Kidney (tissue), 14 donors: ENCODE results near the gene ADAMTS17. TPM values are rescaled to one million over a fixed set of nuclear protein-coding genes. Genes with fewer than 3 reads are reported as not detected.

ENCODE experiments used
- DNase-seq, 5 donors: peaks; one replicate each; pipeline ENCODE4 v3.0.0-alpha.2; 2013 to 2020
- FAIRE-seq: peaks from 2 replicates; lab custom pipeline; 2012; peaks lifted over from hg19 to GRCh38; lab: Jason Lieb, UNC
- H3K27ac ChIP-seq, 2 donors: one replicate each; pipeline ENCODE4 v1.7.0; 2013; ENCODE audit warnings: low read depth in 2 of 2, low read length in 2 of 2, inconsistent platforms in 1 of 2
- H3K27me3 ChIP-seq: one replicate; pipeline ENCODE4 v1.7.1; 2013; ENCODE audit warnings: low read length, inconsistent platforms; ENCODE audit not compliant: control insufficient read depth, insufficient read depth
- H3K36me3 ChIP-seq, 3 donors: one replicate each; pipeline versions ENCODE4 v1.7.0 to v1.7.1; 2013; ENCODE audit warnings: low read length in 3 of 3, control low read depth in 1 of 3, inconsistent platforms in 1 of 3; ENCODE audit not compliant: insufficient read depth in 3 of 3, control insufficient read depth in 2 of 3
- H3K4me1 ChIP-seq, 3 donors: one replicate each; pipeline versions ENCODE4 v1.7.0 to v1.7.1; 2013; ENCODE audit warnings: low read length in 3 of 3, inconsistent platforms in 1 of 3, low read depth in 1 of 3; ENCODE audit not compliant: control insufficient read depth in 2 of 3, insufficient read depth in 2 of 3
- H3K4me3 ChIP-seq, 3 donors: one replicate each; pipeline versions ENCODE4 v1.7.0 to v1.8.1; 2013; ENCODE audit warnings: low read length in 3 of 3, control low read depth in 1 of 3, inconsistent platforms in 1 of 3
- H3K9ac ChIP-seq, 3 donors: one replicate each; pipeline versions ENCODE4 v1.7.0 to v1.7.1; 2013; ENCODE audit warnings: low read length in 3 of 3, control low read depth in 1 of 3, inconsistent platforms in 1 of 3
- H3K9me3 ChIP-seq, 3 donors: one replicate each; pipeline versions ENCODE4 v1.7.0 to v1.7.1; 2013; ENCODE audit warnings: low read length in 3 of 3, control low read depth in 1 of 3, inconsistent platforms in 1 of 3; ENCODE audit not compliant: control insufficient read depth in 2 of 3, insufficient read depth in 1 of 3
- CTCF ChIP-seq: IDR thresholded peaks from 3 replicates; pipeline ENCODE4 v1.5.1; 2012; ENCODE audit warnings: mild to moderate bottlenecking, moderate library complexity, borderline replicate concordance; ENCODE audit not compliant: insufficient read depth; ENCODE audit errors: extremely low read depth
- intact Hi-C: fragments of 100-400 bp; cut with DNase I; formaldehyde crosslinking; loops from one replicate; pipeline ENCODE4 v1.11.1; 2022
- polyA plus RNA-seq: library from polyadenylated mRNA; stranded (reverse); fragments of 350-450 nt; fragmentation: Illumina TruSeq; extraction: RNeasy Lipid Tissue Mini Kit (QIAGEN cat#74804); gene quantifications from one replicate; pipeline ENCODE4 v1.2.3, GENCODE V29; 2014; ENCODE audit warnings: low read depth, low replicate concordance; ENCODE audit not compliant: insufficient read depth
- total RNA-seq: library from RNA; stranded (reverse); fragmentation: NEBNext Ultra II Directional; extraction: Animal tissue kit (Norgen Biotek cat#: 25700); gene quantifications from one replicate; pipeline ENCODE4 v1.2.1, GENCODE V29; 2021
- donor health status: control.
- donor health status: control.
- donor health status: control.
- donor health status: control.
- donor health status: control.
- donor health status: DM: yes; HTN: yes; CAD: no.
- donor health status: Normal renal cell carcinoma (clear cell type).

The ADAMTS17 gene
- total and polyA plus RNA-seq, 2 donors from 2014 or later = 1.7 to 2.2 TPM

- Histone ChIP-seq H3K27me3 (no peaks in the 10 kb centered on the region), H3K9me3 (no peaks in the 10 kb centered on the region), H3K4me1 (no peaks in the 10 kb centered on the region), H3K27ac (no peak overlapping the region), H3K9ac (no peak overlapping the region), H3K4me3 (no peak overlapping the region), H3K36me3 (no peaks in the 10 kb centered on the region)
- intact Hi-C loops = no loop called here
- no peak for TF ChIP-seq CTCF
- FAIRE-seq (no peak), DNase-seq (no peak)
Measured at GRCh38 chr15:100160953-100161352, 180.8 kb downstream of the ADAMTS17 start.

GRCh38 chr15:100159436-100159835 lies 182.3 kb downstream of the ADAMTS17 start:
- no peak for TF ChIP-seq CTCF
- FAIRE-seq (no peak), DNase-seq (no peak)
- Histone ChIP-seq H3K27ac (no peak overlapping the region), H3K9ac (no peak overlapping the region), H3K36me3 (no peaks in the 10 kb centered on the region), H3K27me3 (no peaks in the 10 kb centered on the region), H3K9me3 (no peaks in the 10 kb centered on the region), H3K4me3 (no peak overlapping the region), H3K4me1 (no peaks in the 10 kb centered on the region)
- intact Hi-C loops = no loop called here

- no peaks in the 10 kb centered on the region for H3K36me3 ChIP-seq
- no peak overlapping the region for H3K4me3 ChIP-seq
- no peak for FAIRE-seq
- H3K4me1 ChIP-seq = no peaks in the 10 kb centered on the region
- intact Hi-C loops = no loop called here
- no peaks in the 10 kb centered on the region for H3K27me3 ChIP-seq
- no peak overlapping the region for H3K27ac ChIP-seq
- H3K9me3 ChIP-seq = no peaks in the 10 kb centered on the region
- TF ChIP-seq CTCF = no peak
- peak in 3 of 5 donors; percentile 20 to 39 (median 26) for DNase-seq
- H3K9ac ChIP-seq = no peak overlapping the region
Measured at GRCh38 chr15:100158356-100158755, 183.4 kb downstream of the ADAMTS17 start.

GRCh38 chr15:100156201-100156600 lies 185.6 kb downstream of the ADAMTS17 start:
- H3K4me1 ChIP-seq = no peaks in the 10 kb centered on the region
- H3K36me3 ChIP-seq = peaks cover 0 to 6% (median 0%) of the 10 kb centered on the region in 3 donors
- H3K9ac ChIP-seq = no peak overlapping the region
- H3K9me3 ChIP-seq = no peaks in the 10 kb centered on the region
- no peak overlapping the region for H3K4me3 ChIP-seq
- FAIRE-seq (no peak), DNase-seq (no peak)
- H3K27me3 ChIP-seq = no peaks in the 10 kb centered on the region
- intact Hi-C loops = no loop called here
- no peak overlapping the region for H3K27ac ChIP-seq
- no peak for TF ChIP-seq CTCF
